GM19324 (cell line): ENCODE results near the gene ARID1B.
A peak's percentile ranks its signal among the peaks of the same experiment; 100 is the strongest.

Source experiments
- ATAC-seq: cut with Tn5 transposase; IDR thresholded peaks from one replicate; pipeline ENCODE4 v1.9.1; 2021; ENCODE audit warnings: mild to moderate bottlenecking, moderate library complexity; ENCODE audit not compliant: unreplicated experiment, low FRiP score

Gene ARID1B

DNA sequence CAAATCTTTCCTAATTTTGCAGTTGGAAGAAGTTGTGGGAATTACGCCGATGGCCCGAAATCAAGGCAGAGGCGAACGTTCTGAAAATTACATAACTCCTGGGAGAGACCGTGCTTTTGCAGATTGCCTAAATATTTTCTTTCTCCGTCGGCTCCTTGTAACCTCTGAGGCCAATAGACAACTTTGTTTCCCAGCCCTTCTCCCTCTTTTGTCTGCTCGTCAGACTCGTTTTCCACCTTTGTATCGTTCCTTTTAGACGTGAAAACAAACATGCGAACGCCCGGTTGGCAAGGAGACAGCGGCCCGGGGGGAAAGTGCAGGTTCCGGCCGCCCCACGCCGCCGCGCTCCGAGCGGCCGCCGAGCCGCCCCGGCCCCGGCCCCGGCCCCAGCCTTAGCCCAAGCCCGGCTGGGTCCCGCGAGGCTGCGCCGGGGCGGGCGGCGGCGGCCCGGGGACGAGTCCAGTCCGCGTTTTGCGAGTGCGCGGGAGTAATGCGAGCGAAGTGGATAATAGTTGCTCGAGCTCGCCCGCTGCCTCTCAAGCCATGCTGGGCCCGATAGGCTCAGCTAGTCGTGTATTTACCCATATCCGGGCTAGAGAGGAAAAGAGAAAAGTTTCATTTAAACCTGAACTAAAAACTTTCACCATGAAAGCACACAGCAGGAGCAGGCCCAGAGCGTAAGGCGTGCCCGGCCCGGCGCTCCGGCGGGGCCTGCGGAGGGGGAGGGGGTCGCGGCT is at the start of gene ARID1B:
TSS of gene ARID1B (plus strand) at position 539 of the 737 bp plus-strand sequence. CDS start 303 bp downstream, outside the sequence.
- peak; percentile 58 for ATAC-seq

DNA sequence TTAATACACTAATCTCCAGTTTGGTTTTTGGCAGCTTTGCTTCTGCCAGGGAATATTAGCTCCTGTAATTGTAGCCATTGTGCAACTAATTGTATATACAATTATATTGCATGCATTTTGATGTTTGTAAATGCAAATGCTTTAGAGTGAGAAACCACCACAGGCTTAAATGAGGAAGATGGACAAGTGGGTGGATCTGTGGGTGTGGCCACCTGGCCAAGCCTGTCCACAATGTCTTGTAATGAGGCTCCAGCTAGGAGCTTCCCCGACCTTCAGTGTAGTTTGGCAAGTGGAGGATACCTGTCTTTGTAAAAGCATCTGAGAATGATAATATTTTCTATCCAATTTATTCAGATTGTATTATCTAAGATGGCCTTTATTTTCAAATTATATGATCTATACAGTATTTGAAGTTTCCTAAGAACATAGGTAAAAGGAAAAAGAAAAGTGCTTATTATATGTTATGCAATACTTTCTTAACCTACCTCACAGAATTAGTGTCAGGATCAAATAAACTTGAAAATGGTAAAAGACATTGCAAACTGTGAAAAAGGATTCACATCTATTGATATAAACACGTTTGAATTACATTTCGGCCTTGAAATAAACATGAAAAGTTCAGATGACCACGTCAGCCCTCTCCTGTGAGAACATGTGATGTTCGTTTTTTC is 49.3 kb upstream of the ARID1B start:
- ATAC-seq: no peak

DNA sequence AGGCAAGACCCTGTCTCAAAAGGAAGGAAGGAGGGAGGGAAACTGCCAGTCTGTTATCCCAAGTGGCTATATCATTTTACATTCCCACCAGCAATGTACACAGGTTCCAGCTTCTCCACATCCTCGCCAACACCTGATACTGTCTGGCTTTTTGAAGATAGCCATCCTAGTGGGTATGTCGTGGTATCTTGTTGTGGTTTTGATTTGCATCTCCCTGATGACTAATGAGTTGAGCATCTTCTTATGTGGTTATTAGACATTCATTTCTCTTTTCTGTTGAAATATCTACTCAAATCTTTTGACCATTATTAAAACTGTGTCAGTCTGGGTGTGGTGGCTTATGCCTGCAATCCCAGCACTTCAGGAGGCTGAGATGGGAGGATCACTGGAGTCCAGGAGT is 47.9 kb upstream of the ARID1B start:
- ATAC-seq: no peak

DNA sequence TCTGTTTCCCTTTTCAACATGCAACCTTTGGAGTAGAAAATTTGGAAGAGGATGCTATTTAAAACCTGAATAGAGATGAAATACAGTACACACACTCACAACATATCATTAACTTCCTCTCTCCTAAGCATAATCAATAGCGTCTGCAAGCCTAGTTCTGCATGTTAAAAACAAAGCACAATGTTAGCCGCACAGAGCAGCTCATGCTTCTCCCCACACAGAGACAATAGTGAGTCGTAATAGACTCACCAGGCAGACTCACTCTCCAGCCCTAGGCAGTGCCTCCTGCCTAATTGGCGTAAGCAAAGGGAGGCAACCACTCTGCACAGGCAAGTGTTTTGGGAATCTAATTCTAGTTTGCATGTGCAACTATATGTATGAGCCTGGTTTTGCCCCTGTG is 45.8 kb upstream of the ARID1B start:
- no peak for ATAC-seq

DNA sequence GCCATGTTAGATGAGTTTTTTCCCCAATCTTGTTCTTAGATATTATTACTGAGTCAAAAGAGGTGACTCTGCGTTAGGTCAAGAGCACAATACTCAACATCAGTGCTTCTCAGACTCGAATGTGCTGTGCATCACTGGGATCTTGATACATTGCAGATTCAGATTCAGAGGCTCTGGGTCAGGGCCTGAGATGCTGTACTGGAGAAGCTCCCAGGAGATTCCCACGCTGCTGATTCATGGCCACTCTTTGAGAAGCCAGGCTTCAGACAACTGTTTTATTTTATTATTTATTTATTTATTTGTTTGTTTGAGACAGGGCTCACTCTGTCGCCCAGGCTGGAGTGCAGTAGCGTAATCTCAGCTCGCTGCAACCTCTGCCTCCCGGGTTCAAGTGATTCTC is 41.4 kb upstream of the ARID1B start:
- ATAC-seq: no peak

DNA sequence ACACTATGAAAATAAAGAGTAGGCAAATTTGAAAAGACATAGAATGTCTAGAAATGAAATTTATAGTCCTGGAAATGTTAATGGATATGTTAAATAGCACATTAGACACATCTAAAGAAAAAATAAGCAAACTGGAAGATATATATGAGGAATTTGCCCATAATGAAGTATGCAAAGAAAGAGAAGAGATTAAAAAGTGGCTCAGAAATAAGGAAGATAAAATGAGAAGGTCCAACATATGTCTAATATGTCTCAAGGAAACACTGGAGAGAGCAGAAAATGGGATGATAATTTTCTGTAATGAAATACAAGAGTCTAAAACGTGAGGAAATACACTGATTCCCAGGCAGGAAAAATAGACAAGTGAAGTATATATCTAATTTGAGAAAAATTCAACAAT is 36.6 kb upstream of the ARID1B start:
- no peak for ATAC-seq

DNA sequence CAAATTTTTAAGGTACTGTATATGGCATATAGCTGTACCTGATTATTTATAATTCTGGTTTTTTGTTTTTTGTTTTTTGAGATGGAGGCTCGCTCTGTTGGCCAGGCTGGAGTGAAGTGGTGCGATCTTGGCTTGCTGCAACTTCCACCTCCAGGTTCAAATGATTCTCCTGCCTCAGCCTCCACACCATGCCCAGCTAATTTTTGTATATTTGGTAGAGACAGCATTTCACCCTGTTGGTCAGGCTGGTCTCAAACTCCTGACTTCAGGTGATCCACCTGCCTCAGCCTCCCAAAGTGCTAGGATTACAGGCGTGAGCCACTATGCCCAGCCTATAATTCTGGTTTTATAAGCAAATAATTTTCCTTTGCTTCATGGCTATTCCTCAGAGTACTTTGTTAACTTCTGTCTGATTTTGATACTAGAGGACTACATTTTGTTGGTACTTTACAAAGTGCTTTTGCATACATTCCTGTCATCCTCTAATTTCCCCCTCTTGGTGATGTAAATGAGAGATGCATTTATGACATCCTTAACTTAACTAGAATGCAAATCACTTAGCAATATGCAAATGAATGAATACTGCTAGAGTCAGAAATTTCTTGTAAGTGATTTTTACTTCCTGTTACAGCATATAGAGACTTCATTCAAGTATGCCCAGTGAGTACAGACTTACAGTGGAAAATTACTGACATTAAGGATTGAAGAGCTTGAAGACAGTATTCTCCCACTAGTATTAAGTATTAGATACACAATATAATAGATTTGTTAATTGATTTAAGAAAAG is 35.7 kb upstream of the ARID1B start:
- ATAC-seq: no peak

DNA sequence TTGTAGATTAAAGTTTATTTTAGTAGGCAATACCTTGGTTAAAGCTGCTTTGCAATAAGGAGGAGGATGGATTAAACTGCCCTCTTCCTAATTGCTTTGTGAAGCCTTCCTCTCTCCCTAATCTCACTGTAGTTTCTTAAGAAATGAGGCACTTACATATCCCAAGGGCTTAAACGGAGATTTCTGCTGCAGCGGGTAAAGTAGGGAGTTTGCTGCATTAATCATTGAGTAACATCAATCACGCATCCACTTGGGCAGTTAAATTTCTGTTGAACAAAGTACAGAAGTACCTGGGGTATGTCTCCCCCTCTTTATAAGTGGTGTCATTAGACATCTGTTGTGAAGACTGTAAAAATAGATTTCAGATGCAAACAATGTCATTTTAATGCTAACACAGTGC is 29.5 kb upstream of the ARID1B start:
- ATAC-seq: no peak

DNA sequence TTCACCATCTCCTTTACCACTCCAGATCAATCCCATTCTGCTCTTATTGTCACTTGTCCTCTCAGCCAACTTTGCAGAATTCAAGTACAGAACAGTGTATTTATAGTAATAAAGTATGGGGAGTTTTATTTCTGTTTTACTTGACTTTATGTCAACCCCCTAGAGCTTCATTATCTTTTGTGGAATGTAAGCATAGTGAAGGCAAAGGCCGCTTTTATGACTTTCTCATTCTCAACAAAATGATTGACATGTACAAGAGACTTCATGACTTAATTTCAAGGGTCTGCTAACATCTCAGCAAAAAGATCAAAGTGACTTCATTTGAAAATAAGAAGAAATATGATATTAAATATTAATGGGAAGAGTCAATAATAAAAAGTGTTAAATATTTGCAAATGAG is 28.7 kb upstream of the ARID1B start:
- ATAC-seq: no peak

DNA sequence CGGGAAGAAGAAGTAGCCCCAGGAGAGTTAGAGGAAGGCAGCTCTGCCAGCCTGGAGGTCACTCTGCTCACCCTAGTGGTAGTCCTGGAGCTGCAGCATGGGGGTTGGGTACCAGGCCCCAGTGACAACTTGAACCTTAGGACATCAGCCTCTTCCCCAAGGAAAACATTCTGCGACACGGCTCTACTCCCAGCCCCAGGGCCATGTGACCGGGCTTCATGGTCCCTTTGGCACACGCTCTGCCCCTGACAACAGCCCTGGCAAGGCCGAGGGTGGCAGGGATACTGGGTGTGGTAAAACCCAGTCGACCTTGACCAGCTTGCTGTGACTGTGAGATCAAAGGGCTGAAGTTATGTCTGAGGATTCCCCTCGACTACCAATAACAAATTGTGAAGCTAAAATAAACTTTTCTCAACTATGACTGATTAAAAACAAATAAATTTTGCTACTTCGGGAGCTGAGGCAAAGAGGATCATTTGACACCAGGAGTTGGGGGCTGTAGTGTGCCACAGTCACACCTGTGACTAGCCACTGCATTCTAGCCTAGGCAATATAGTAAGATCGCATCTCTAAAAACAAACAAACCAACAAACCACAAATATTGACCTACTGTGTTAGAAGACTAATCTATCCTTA is 24.4 kb upstream of the ARID1B start:
- ATAC-seq: peak; percentile 71

DNA sequence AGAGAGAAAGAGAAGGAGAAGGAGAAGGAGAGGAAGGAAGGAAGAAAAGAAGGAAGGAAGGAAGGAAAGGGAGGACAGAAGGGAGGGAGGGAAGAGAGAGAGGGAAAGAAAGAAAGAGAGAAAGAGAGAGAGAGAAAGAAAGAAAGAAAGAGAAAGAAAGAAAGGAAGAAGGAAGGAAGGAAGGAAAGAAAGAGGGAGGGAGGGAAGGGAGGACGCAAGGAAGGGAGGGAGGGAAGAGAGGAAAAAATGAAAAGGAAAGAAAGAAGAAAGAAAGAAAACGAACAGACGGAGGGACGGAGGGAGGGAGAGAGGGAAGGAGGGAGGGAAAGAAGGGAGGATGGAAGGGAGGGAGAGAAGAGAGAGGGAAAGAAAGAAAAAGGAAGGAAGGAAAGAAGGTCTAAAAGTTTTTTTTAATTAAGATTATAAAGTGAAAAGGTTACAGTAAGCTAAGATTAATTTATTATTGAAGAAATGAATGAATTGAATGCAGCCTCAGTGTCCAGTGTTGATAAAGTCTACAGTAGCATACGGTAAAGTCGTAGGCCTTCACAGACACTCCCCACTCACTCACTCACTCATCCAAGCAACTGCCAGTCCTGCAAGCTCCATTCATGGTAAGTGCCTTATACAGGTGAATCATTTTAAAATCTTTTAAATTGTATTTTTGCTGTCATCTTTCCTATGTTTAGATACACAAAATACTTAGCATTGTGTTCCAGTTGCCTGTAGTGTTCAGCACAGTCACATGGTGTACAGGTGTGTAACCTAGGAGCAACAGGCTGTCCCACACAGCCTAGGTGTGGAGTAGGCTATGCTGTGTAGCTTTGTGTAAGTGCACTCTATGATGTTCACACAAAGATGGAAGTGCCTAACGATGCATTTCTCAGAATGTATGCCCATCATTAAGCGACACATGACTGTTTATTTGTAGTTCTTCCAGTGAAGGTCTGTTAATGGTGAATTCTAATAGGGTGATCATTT is 20.3 kb upstream of the ARID1B start:
- ATAC-seq: no peak

DNA sequence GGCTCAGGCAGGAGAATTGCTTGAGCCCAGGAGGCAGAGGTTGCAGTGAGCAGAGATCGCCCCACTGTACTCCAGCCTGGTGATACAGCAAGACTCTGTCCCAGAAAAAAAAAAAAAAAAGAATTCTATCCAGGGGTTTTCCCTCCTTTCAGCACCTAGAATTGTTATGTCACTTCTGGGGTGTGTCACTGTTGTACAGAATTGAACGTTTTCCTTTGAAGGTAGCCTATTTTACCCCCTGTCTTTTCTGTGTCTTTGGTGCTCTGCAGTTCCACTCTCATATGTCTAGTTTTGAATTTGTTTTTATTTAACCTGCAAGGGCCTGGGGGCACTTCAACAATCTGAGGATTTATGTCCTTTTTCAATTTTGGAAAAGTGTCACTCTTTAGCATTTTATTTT is 19.3 kb upstream of the ARID1B start:
- ATAC-seq: no peak

DNA sequence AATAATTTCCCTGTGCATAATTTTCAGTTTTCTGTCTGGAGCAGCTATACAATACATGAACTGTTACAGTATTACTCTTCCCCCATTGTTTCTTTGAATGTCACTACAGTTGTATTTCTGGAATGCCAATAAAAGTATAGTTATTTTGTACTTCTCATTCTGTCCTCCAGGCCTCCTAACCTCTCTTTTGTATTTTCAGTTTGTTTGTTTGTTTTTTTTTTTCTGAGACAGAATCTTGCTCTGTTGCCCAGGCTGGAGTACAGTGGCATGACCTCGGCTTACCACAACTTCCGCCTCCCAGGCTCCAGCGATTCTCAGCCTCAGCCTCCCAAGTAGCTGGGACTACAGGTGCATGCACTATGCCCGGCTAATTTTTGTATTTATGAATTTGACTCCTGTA is 16.8 kb upstream of the ARID1B start:
- no peak for ATAC-seq

DNA sequence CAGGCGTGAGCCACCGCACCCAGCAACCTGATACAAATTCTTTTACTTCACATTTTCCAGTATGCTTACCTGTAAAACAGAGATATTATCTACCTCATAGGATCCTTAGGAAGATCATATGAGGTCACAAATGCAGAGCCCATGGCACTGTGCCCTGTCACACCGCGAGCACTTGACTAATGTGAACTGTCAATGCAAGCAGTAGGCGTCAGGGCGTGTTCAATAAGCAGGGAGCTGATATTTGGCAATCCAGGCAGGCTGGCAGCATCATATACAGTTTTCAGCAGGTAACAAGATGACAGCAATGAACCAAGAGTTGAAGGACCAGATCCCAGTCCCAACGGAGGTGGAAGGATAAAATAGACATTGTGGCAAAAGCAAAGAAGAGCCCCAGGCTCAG is 14.6 kb upstream of the ARID1B start:
- ATAC-seq: no peak

DNA sequence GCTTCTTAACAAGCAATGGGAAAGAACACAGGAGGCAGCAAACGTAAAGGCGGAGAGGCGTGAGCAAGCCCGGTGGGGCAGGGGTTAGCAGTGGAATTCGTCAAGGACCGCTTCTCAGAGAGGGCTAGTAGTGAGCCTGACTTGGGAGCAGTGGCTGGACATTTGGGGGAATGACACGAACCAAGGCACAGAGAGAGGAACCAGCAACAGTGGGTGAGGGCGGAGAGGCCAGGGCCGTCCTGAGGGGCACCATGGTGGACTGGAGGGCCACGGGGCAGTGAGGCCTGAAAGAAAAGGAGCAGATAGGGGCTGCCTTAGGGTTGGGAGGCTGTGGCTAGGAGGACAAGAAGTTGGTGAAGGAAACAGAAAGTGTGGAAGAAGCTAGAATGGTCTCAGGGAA is 12.1 kb upstream of the ARID1B start:
- ATAC-seq: no peak

DNA sequence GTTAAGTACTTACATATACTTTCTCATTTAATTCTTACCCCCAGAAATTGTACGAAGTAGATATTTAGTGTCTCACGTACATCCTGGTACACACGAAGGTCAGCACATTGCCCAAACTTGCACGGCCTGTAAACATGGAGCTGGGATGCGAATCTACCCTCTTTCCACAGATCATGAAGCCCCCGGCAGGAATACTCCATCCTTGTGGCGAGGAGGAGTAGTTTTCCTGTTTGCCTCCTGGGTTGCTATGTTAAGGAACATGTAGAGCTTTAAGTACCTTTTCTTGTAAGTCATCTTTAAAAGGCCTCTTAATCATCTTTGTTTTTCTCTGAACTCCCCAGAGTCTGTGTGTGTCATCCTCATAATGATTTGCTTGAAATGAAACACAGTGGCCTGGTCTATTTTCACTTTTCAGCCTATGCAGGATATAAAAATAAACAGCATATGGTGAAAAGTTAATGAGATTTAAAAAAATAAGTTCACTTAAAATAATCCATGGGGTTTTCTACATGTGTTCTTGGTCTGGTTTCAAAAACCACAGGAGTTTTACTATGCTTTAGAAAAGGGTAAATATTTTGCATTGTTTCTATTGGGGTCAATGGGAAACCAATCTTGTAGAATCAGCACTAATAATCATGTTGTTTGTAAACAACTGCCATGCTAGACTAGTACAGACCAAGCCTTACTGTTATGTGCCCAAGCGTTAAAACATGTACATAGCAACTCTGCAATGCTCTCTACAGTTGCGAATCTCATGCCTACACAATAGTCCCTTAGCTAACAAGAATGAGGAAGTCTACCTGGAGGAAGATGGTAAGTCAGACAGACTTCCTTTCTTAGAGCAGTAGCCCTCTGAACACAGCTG is 9.3 kb upstream of the ARID1B start:
- ATAC-seq: peak; percentile 81

DNA sequence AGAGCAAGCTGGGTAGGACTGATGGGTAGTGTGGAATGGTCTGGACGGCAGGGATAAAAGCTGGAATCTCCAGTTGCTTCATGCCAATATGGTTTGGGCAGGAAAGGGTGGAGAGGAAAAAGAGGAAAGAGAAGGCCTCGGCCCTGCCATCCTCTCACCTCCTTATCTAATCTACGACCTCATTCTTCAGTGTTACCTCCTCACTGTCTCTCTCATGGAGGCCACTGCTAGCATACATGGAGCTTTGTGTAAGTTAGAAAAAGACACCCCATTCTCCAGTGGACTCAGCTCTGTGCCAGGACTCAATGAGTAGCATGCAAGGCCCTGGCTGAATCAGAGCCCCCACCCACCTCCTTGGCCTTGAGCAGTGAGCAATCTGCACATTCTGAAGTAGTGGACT is 6.1 kb upstream of the ARID1B start:
- no peak for ATAC-seq

DNA sequence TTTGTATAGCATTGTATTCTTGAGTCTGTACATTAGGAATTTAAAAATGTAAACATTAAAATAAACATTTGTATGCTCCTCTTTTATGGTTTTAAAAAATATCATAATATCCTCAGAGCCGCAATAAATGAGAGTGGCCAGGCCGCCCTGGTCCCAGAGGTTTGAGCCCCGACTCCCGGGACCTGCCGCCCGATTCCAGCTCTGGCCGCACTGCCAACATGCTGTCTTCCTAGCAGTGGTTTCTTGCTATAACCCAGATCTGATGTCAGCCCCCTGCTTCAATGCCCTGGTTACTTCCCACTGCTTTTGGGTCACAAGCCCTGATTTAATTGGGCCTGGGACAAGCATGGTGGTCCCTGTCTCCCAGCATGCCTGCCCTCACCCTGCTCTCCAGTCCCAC is 5.4 kb upstream of the ARID1B start:
- no peak for ATAC-seq

DNA sequence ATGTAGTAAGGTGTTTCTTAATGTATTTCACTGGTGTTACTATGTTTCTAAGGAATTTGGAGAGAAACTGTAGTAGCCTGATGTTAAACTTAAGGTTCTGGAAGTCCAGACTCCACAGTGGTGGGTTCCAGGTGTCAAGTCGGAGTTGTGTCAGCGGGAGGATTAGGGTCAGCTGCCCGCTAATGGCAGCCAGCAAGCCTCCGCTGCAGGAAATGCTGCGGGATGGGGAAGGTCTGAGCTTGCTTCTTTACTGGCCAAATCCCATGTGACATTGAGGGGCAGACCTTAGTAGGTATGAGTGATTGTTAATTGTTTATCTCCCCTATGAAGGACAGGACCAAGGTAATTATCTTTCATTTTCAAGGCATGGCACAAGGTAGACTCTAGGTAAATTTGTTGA is 3.7 kb upstream of the ARID1B start:
- ATAC-seq: no peak
